HEK293 (cell line): ENCODE data around the gene MAP3K20.

Source experiments
- KLF9 ChIP-seq: fragments of 450-650 bp; formaldehyde crosslinking; IDR thresholded peaks from 2 replicates; pipeline ENCODE4 v1.5.1; 2016; ENCODE audit warnings: missing biosample characterization, missing genetic modification characterization, low read depth
- MEIS1 ChIP-seq: sonication (generic); formaldehyde crosslinking; IDR thresholded peaks from 2 replicates; pipeline ENCODE4 v1.8.1; 2022; ENCODE audit warnings: missing genetic modification reagents, mild to moderate bottlenecking, borderline replicate concordance
- ZNF169 ChIP-seq: fragments of 450-650 bp; formaldehyde crosslinking; IDR thresholded peaks from 2 replicates; pipeline ENCODE4 v1.5.1; 2016; ENCODE audit warnings: missing biosample characterization, missing genetic modification characterization
- TF ChIP-seq, protein P1 (sequence below): fragments of 450-650 bp; formaldehyde crosslinking; IDR thresholded peaks from 2 replicates; pipeline ENCODE4 v1.5.1; 2016; ENCODE audit warnings: missing biosample characterization, missing genetic modification characterization

DNA sequence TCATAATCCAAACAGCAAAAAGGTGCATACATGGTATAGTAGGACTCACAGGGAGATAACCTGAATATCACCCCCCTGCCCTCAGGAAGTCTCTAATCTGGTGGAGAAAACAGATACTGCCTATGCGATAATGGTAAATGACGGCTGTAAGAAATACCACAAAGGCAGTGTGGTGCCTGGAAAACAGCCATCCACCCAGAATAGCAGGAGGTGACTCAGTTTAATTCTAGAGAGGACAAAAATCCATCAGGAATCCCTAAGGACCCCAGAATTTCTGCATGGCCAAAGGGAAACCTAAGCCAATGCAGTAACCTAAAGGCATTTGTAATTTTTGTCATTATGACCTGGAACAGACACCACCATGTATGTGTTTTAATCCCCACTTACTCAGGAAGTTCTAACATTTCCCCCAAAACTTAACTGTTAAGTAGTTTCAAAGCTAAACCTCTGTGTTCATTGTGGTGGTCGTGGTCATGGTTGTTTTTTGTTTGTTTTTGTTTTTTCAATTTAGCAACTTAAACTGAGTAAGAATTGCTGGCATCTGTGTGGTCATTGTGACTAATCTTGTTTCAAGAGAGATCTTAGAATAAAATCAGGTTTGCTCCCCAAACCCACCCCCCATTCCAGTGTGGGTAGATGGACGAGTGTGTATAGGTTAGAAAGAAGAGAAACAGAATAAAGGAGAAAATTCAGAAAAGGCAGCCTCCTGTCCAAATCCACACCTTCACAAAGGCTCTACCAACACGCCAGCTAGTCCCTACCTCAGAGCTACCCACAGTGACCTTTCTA is 157.5 kb downstream of the MAP3K20 start:
- TF ChIP-seq MEIS1: no peak
- TF ChIP-seq, protein P1, sequence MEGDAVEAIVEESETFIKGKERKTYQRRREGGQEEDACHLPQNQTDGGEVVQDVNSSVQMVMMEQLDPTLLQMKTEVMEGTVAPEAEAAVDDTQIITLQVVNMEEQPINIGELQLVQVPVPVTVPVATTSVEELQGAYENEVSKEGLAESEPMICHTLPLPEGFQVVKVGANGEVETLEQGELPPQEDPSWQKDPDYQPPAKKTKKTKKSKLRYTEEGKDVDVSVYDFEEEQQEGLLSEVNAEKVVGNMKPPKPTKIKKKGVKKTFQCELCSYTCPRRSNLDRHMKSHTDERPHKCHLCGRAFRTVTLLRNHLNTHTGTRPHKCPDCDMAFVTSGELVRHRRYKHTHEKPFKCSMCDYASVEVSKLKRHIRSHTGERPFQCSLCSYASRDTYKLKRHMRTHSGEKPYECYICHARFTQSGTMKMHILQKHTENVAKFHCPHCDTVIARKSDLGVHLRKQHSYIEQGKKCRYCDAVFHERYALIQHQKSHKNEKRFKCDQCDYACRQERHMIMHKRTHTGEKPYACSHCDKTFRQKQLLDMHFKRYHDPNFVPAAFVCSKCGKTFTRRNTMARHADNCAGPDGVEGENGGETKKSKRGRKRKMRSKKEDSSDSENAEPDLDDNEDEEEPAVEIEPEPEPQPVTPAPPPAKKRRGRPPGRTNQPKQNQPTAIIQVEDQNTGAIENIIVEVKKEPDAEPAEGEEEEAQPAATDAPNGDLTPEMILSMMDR (tag by site-specific recombination): no peak
- no peak for TF ChIP-seq ZNF169
- TF ChIP-seq KLF9 (tag by site-specific recombination): no peak
